SH-SY5Y (cell line): Measurements from ENCODE around the gene DUSP9.

Source experiments
- GATA2 ChIP-seq: IDR thresholded peaks from 2 replicates; pipeline ENCODE4 v1.6.1; 2011; ENCODE audit warnings: mild to moderate bottlenecking, low read depth, low read length
- GATA3 ChIP-seq: IDR thresholded peaks from 2 replicates; pipeline ENCODE4 v1.6.1; 2011; ENCODE audit warnings: low read depth, mild to moderate bottlenecking, low read length, moderate library complexity

- TF ChIP-seq GATA2: no peak
- no peak for TF ChIP-seq GATA3
These were observed 5.4 kb upstream of the DUSP9 start for GRCh38 chrX:153641627-153642026.
